ENCODE data around the gene CFAP52.
"Not testable (repeated sequence)": the region's sequence is repeated elsewhere in the genome, so short reads cannot be mapped to it uniquely, and the experiment has no call there.

The CFAP52 gene

DNA sequence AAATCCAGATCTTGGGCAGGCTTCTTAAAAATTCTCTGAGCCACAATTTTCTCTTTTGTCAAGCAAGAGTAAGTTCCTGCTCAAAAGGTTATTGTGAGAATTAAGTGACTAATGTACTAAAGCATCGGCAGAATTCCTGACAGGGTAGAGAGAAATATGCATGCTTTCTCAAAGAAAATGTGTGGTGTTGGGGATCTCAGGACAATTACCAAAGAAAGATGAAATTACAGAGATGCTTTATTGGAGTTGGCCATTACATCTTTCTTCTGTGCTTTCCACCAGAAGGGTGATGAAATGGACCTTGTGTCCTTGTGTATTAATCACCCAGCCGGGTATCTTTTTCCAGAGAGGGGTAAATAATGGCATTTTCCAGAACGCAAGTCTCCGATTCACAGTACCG is 67.2 kb downstream of the CFAP52 start:
- H3K27ac ChIP-seq (ENCODE audit: low read depth, low read length): no peak overlapping the region
- H3K4me1 ChIP-seq (ENCODE audit: control insufficient read depth in 5 of 5, insufficient read depth in 5 of 5, low read length in 5 of 5): peaks cover 2 to 16% (median 15%) of the 10 kb centered on the region in 5 donors
- H3K9me3 ChIP-seq (ENCODE audit: control insufficient read depth in 5 of 5, low read length in 5 of 5): peaks cover 0 to 4% (median 0%) of the 10 kb centered on the region in 5 donors
- H3K36me3 ChIP-seq (ENCODE audit: control insufficient read depth in 5 of 5, insufficient read depth in 5 of 5, low read length in 5 of 5): no peaks in the 10 kb centered on the region
- no peak overlapping the region for H3K9ac ChIP-seq (ENCODE audit: low read length in 5 of 5)
- H3K4me3 ChIP-seq (ENCODE audit: low read depth in 1 of 5, low read length in 5 of 5): no peak overlapping the region
- H3K27me3 ChIP-seq (ENCODE audit: control insufficient read depth in 5 of 5, insufficient read depth in 4 of 5, low read length in 5 of 5): peaks cover 9 to 44% (median 20%) of the 10 kb centered on the region in 5 donors

DNA sequence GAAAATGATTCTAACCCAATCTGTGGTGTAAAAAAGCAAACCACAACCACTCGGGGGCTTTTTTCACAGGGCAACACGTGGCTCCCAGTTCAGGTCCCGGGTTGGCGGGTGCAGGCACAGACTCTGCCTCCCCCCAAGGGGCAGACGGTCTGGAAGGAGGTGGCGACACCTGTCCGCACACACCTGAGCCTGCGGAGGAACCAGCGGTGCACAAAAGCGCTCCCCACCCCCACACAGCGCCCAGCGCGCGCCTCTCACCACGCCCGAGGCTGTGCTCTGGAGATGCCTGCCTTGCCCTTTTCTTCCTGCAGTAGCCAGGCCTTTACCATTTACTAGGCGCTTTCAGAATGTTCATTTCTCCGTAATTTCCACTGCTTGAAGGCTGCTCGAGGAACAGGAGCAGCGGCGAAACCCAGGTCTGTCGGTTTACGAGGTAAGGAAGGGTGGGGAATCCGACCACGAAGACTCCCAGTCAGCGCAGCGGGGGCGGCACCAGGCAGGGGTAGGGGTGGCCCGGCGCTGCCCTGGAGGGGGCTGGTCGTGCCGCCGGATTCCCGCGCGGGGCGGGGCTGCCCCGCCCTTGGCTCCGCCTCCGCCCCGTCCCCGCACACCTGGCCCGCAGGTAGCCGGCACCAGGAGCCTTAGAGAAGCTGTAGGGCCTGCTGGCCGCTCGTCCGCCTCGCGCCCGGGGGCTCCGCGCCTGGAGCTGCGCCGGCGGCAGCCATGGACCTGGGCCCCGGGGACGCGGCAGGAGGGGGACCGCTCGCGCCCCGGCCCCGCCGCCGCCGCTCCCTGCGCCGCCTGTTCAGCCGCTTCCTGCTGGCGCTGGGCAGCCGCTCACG is 68.7 kb downstream of the CFAP52 start, which contains the start of gene USP43:
USP43 (plus strand) TSS at position 608 of the 842 bp plus-strand sequence; CDS start at position 724, 116 bp downstream.
- no peak within 1 kb of the TSS for H3K27ac ChIP-seq (ENCODE audit: low read depth, low read length)
- H3K4me3 ChIP-seq (ENCODE audit: low read depth in 1 of 5, low read length in 5 of 5): peak within 1 kb of the TSS; percentile 56 to 80 (median 65)
- peak within 1 kb of the TSS in 3 of 5 donors; percentile 43 to 62 (median 47) for H3K9ac ChIP-seq (ENCODE audit: low read length in 5 of 5)
- no peaks in the 10 kb centered on the region for H3K36me3 ChIP-seq (ENCODE audit: control insufficient read depth in 5 of 5, insufficient read depth in 5 of 5, low read length in 5 of 5)
- H3K4me1 ChIP-seq (ENCODE audit: control insufficient read depth in 5 of 5, insufficient read depth in 5 of 5, low read length in 5 of 5): peaks cover 2 to 16% (median 15%) of the 10 kb centered on the region in 5 donors
- H3K27me3 ChIP-seq (ENCODE audit: control insufficient read depth in 5 of 5, insufficient read depth in 4 of 5, low read length in 5 of 5): peaks cover 9 to 44% (median 20%) of the 10 kb centered on the region in 5 donors
- peaks cover 0 to 4% (median 0%) of the 10 kb centered on the region in 5 donors for H3K9me3 ChIP-seq (ENCODE audit: control insufficient read depth in 5 of 5, low read length in 5 of 5)

- no peaks in the 10 kb centered on the region for H3K36me3 ChIP-seq (ENCODE audit: control insufficient read depth in 5 of 5, insufficient read depth in 5 of 5, low read length in 5 of 5)
- peaks cover 2 to 16% (median 15%) of the 10 kb centered on the region in 5 donors for H3K4me1 ChIP-seq (ENCODE audit: control insufficient read depth in 5 of 5, insufficient read depth in 5 of 5, low read length in 5 of 5)
- peak overlapping the region in 4 of 5 donors; percentile 42 to 67 (median 60) for H3K4me3 ChIP-seq (ENCODE audit: low read depth in 1 of 5, low read length in 5 of 5)
- H3K9ac ChIP-seq (ENCODE audit: low read length in 5 of 5): no peak overlapping the region
- H3K27me3 ChIP-seq (ENCODE audit: control insufficient read depth in 5 of 5, insufficient read depth in 4 of 5, low read length in 5 of 5): peaks cover 9 to 44% (median 19%) of the 10 kb centered on the region in 5 donors
- no peaks in the 10 kb centered on the region for H3K9me3 ChIP-seq (ENCODE audit: control insufficient read depth in 5 of 5, low read length in 5 of 5)
- H3K27ac ChIP-seq (ENCODE audit: low read depth, low read length): no peak overlapping the region
Measured at GRCh38 chr17:9645851-9646545, 69.6 kb downstream of the CFAP52 start.

- Histone ChIP-seq H3K9ac (ENCODE audit: low read length in 5 of 5) (no peak overlapping the region), H3K27me3 (ENCODE audit: control insufficient read depth in 5 of 5, insufficient read depth in 4 of 5, low read length in 5 of 5) (peaks cover 9 to 44% (median 17%) of the 10 kb centered on the region in 5 donors), H3K36me3 (ENCODE audit: control insufficient read depth in 5 of 5, insufficient read depth in 5 of 5, low read length in 5 of 5) (no peaks in the 10 kb centered on the region), H3K4me1 (ENCODE audit: control insufficient read depth in 5 of 5, insufficient read depth in 5 of 5, low read length in 5 of 5) (peaks cover 2 to 16% (median 15%) of the 10 kb centered on the region in 5 donors), H3K4me3 (ENCODE audit: low read depth in 1 of 5, low read length in 5 of 5) (no peak overlapping the region), H3K27ac (ENCODE audit: low read depth, low read length) (no peak overlapping the region), H3K9me3 (ENCODE audit: control insufficient read depth in 5 of 5, low read length in 5 of 5) (no peaks in the 10 kb centered on the region)
Measured at GRCh38 chr17:9646546-9646885, 70.1 kb downstream of the CFAP52 start.

GRCh38 chr17:9647014-9647413 is 70.6 kb downstream of the CFAP52 start:
- no peak overlapping the region for H3K4me3 ChIP-seq (ENCODE audit: low read depth in 1 of 5, low read length in 5 of 5)
- H3K27me3 ChIP-seq (ENCODE audit: control insufficient read depth in 5 of 5, insufficient read depth in 4 of 5, low read length in 5 of 5): peaks cover 9 to 40% (median 17%) of the 10 kb centered on the region in 5 donors
- H3K36me3 ChIP-seq (ENCODE audit: control insufficient read depth in 5 of 5, insufficient read depth in 5 of 5, low read length in 5 of 5): no peaks in the 10 kb centered on the region
- H3K27ac ChIP-seq (ENCODE audit: low read depth, low read length): no peak overlapping the region
- no peak overlapping the region for H3K9ac ChIP-seq (ENCODE audit: low read length in 5 of 5)
- no peaks in the 10 kb centered on the region for H3K9me3 ChIP-seq (ENCODE audit: control insufficient read depth in 5 of 5, low read length in 5 of 5)
- H3K4me1 ChIP-seq (ENCODE audit: control insufficient read depth in 5 of 5, insufficient read depth in 5 of 5, low read length in 5 of 5): peaks cover 2 to 16% (median 15%) of the 10 kb centered on the region in 5 donors

DNA sequence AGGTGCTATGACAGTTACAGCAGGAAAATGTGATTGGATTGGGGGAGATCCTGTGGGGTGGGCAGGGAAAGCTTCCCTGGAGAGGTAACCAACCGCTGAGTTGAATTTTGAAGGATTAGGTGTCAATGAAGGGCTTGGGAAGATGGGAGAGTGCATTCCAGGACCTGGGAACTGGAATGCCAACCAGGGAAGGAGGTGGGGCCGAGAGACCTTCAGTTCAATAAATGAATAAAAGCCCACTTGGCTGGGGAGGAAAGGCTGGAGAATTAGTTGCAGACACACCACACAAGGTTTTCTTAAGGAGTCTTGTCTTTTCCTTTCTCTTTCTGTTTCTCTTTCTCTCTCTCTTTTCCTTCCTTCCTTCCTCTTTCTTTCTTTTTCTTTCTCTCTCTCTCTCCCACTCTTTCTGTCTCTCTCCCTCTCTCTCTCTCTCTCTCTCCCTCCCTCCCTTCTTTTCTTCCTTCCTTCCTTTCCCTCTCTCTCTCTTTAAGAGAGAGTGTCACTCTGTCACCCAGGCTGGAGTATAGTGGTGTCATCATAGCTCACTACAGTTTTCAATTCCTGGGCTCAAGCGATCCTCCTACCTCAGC is 72.2 kb downstream of the CFAP52 start:
- Histone ChIP-seq H3K4me3 (ENCODE audit: low read depth in 1 of 5, low read length in 5 of 5) (no peak overlapping the region), H3K36me3 (ENCODE audit: control insufficient read depth in 5 of 5, insufficient read depth in 5 of 5, low read length in 5 of 5) (no peaks in the 10 kb centered on the region), H3K27ac (ENCODE audit: low read depth, low read length) (no peak overlapping the region), H3K9ac (ENCODE audit: low read length in 5 of 5) (no peak overlapping the region), H3K27me3 (ENCODE audit: control insufficient read depth in 5 of 5, insufficient read depth in 4 of 5, low read length in 5 of 5) (peaks cover 11 to 34% (median 17%) of the 10 kb centered on the region in 5 donors), H3K4me1 (ENCODE audit: control insufficient read depth in 5 of 5, insufficient read depth in 5 of 5, low read length in 5 of 5) (peaks cover 2 to 16% (median 15%) of the 10 kb centered on the region in 5 donors), H3K9me3 (ENCODE audit: control insufficient read depth in 5 of 5, low read length in 5 of 5) (no peaks in the 10 kb centered on the region)

DNA sequence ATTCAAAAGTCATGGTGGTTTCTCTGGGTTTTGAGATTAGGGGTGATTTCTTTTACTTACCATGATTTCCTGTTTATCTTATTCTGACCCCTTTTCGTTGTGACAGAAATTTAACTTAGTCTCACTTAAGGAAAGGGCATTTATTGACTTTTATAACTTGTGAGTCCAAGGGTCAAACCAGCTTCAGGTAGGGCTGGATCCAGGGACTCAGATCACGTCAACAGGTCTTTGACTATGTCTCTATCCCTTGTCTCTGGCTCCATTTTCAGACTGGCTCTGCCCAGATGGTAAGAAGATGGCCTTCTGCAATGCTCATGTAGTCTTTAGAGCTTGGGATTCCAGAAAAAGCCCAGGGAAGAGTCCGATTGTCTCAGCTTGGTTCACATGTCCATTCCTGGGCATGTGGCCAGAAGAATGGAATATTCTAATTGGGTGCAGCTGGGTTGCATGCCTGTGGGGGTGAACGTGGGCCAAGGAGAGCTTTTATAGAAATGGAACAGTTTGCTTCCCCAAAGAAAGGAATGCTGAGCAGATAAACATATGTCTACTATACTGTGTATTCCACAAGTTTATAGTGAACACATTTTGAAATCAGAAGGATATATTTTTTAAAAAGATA is 82.3 kb downstream of the CFAP52 start:
- peaks cover 0 to 8% (median 0%) of the 10 kb centered on the region in 5 donors for H3K9me3 ChIP-seq (ENCODE audit: control insufficient read depth in 5 of 5, low read length in 5 of 5)
- H3K36me3 ChIP-seq (ENCODE audit: control insufficient read depth in 5 of 5, insufficient read depth in 5 of 5, low read length in 5 of 5): no peaks in the 10 kb centered on the region
- H3K4me3 ChIP-seq (ENCODE audit: low read depth in 1 of 5, low read length in 5 of 5): no peak overlapping the region
- H3K27ac ChIP-seq (ENCODE audit: low read depth, low read length): no peak overlapping the region
- H3K27me3 ChIP-seq (ENCODE audit: control insufficient read depth in 5 of 5, insufficient read depth in 4 of 5, low read length in 5 of 5): peaks cover 0 to 7% (median 3%) of the 10 kb centered on the region in 5 donors
- no peaks in the 10 kb centered on the region for H3K4me1 ChIP-seq (ENCODE audit: control insufficient read depth in 5 of 5, insufficient read depth in 5 of 5, low read length in 5 of 5)
- H3K9ac ChIP-seq (ENCODE audit: low read length in 5 of 5): no peak overlapping the region

- Histone ChIP-seq H3K27ac (ENCODE audit: low read depth, low read length) (no peak overlapping the region), H3K9ac (ENCODE audit: low read length in 5 of 5) (no peak overlapping the region), H3K4me3 (ENCODE audit: low read depth in 1 of 5, low read length in 5 of 5) (no peak overlapping the region), H3K27me3 (ENCODE audit: control insufficient read depth in 5 of 5, insufficient read depth in 4 of 5, low read length in 5 of 5) (peaks cover 0 to 4% (median 0%) of the 10 kb centered on the region in 5 donors), H3K9me3 (ENCODE audit: control insufficient read depth in 5 of 5, low read length in 5 of 5) (peaks cover 0 to 8% (median 2%) of the 10 kb centered on the region in 5 donors), H3K36me3 (ENCODE audit: control insufficient read depth in 5 of 5, insufficient read depth in 5 of 5, low read length in 5 of 5) (no peaks in the 10 kb centered on the region), H3K4me1 (ENCODE audit: control insufficient read depth in 5 of 5, insufficient read depth in 5 of 5, low read length in 5 of 5) (no peaks in the 10 kb centered on the region)
Measured at GRCh38 chr17:9661027-9661426, 84.6 kb downstream of the CFAP52 start.

DNA sequence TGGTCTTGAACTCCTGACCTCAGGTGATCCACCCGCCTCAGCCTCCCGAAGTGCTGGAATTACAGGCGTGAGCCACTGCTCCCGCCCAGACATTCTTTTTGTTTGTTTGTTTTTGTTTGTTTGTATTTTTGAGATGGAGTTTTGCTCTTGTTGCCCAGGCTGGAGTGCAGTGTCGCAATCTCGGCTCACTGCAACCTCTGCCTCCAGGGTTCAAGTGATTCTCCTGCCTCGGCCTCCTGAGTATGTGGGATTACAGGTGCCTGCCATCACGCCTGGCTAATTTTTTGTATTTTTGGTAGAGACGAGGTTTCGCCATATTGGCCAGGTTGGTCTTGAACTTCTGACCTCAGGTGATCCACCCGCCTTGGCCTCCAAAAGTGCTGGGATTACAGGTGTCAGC is 87.1 kb downstream of the CFAP52 start:
- not testable (repeated sequence) for H3K4me3 ChIP-seq (ENCODE audit: low read depth in 1 of 5, low read length in 5 of 5); H3K36me3 ChIP-seq (ENCODE audit: control insufficient read depth in 5 of 5, insufficient read depth in 5 of 5, low read length in 5 of 5); H3K9ac ChIP-seq (ENCODE audit: low read length in 5 of 5); H3K4me1 ChIP-seq (ENCODE audit: control insufficient read depth in 5 of 5, insufficient read depth in 5 of 5, low read length in 5 of 5); H3K27ac ChIP-seq (ENCODE audit: low read depth, low read length); H3K27me3 ChIP-seq (ENCODE audit: control insufficient read depth in 5 of 5, insufficient read depth in 4 of 5, low read length in 5 of 5); H3K9me3 ChIP-seq (ENCODE audit: control insufficient read depth in 5 of 5, low read length in 5 of 5)
